SKM-1 treated with dmso at 0.1 percent for 144 hours (cell line): ENCODE results near the gene FARP1.
"Not testable (repeated sequence)": the region's sequence is repeated elsewhere in the genome, so short reads cannot be mapped to it uniquely, and the experiment has no call there.

Experiments used
- DNase-seq: peaks from one replicate; lab custom pipeline; 2025; ENCODE audit not compliant: unreplicated experiment; lab: John Stamatoyannopoulos, UW

Gene FARP1

GRCh38 chr13:98258226-98258625, 115.3 kb downstream of the FARP1 start:
- DNase-seq, result no peak

GRCh38 chr13:98260357-98261164, 117.7 kb downstream of the FARP1 start:
- DNase-seq, result no peak

- DNase-seq, result no peak
Observed at GRCh38 chr13:98261165-98261702, 118.3 kb downstream of the FARP1 start.

- DNase-seq, result no peak
Observed at GRCh38 chr13:98262292-98262691, 119.4 kb downstream of the FARP1 start.

GRCh38 chr13:98263841-98264240, 120.9 kb downstream of the FARP1 start:
- no peak for DNase-seq

- DNase-seq, result no peak
Observed at GRCh38 chr13:98264877-98265276, 122.0 kb downstream of the FARP1 start.

- no peak for DNase-seq
Observed at GRCh38 chr13:98265692-98266551, 123.0 kb downstream of the FARP1 start.

GRCh38 chr13:98267080-98267912, 124.4 kb downstream of the FARP1 start:
- DNase-seq, result no peak

GRCh38 chr13:98269386-98269785, 126.5 kb downstream of the FARP1 start:
- no peak for DNase-seq

- DNase-seq, result no peak
Observed at GRCh38 chr13:98270819-98271218, 127.9 kb downstream of the FARP1 start.

- DNase-seq, result not testable (repeated sequence)
Observed at GRCh38 chr13:98271646-98272045, 128.8 kb downstream of the FARP1 start.

- DNase-seq, result no peak
Observed at GRCh38 chr13:98272549-98272948, 129.7 kb downstream of the FARP1 start.

- no peak for DNase-seq
Observed at GRCh38 chr13:98273067-98273823, 130.4 kb downstream of the FARP1 start.

- no peak for DNase-seq
Observed at GRCh38 chr13:98273824-98274742, 131.2 kb downstream of the FARP1 start.

- no peak for DNase-seq
Observed at GRCh38 chr13:98274921-98275487, 132.1 kb downstream of the FARP1 start.

- DNase-seq, result no peak
Observed at GRCh38 chr13:98275681-98276171, 132.8 kb downstream of the FARP1 start.

GRCh38 chr13:98276486-98276885, 133.6 kb downstream of the FARP1 start:
- no peak for DNase-seq

- DNase-seq, result no peak
Observed at GRCh38 chr13:98278068-98278724, 135.3 kb downstream of the FARP1 start.
